Renal pelvis (tissue), 4 donors: ENCODE measurements around the gene ITPK1. TPM values are rescaled to one million over a fixed set of nuclear protein-coding genes. Genes with fewer than 3 reads are reported as not detected.

Experiments
- DNase-seq: peaks from one replicate; pipeline ENCODE4 v3.0.0-alpha.2; 2013
- polyA plus RNA-seq, 3 donors: library from polyadenylated mRNA; unstranded; fragments of 120-200 nt; gene quantifications; one replicate each; pipeline ENCODE4 v1.2.1, GENCODE V29; 2013; ENCODE audit not compliant: insufficient read length in 3 of 3

Gene ITPK1
- polyA plus RNA-seq, 3 donors: 29.8 to 33.6 (median 33.2) TPM

DNA sequence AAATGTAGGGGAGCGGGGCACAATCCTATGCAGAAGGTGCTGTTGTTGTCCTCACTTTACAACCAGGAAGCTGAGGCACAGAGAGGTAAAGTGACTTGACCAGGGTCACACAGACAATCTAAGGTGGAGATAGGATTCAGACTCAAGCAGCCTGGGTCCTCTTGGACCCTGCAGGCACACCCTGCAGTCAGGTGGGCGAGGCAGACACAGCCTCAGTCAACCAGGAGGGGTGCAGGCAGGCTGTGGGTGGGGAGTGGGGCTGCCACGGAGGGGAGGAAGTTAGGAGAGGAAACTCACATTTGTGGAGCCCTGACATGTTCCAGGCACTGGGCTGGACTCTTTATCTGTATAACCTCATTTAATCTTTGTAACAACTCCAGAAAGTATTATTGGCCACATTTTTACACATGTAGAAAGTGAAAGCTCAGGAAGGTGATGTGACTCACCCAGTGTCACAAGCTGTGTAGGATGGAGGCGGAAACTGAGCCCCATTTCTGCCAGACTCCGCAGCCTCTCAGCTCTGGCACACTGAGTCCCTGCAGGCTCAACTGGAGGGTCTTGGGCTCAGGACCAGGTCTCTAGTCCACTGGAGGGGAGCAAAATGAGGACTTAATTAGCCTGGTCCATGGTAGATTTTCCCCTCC is 217.7 kb downstream of the ITPK1 start:
- DNase-seq: no peak

DNA sequence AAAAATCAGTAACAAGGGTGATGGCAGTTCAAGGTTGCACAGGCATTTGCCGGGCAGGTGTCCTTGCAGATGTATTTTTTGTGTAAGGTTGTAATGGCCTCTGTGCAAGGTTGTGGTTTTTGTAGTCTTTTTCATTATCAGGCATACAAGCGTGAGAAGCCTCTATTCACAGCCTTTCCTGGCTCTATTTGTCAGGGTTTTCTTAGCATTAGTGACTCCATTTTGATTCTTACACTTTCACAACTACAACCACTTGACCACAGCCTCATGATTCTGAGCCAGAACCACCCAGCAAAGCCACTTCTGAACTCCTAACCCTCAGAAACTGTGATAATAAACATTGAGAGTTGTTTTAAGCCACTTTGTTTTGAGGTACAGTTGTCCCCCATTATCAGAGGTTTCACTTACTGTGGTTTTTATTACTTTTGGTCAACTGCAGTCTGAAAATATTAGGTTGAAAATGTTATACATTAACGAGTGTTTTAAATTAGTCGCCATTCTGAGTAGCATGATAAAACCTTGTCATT is 220.3 kb downstream of the ITPK1 start:
- DNase-seq: no peak

DNA sequence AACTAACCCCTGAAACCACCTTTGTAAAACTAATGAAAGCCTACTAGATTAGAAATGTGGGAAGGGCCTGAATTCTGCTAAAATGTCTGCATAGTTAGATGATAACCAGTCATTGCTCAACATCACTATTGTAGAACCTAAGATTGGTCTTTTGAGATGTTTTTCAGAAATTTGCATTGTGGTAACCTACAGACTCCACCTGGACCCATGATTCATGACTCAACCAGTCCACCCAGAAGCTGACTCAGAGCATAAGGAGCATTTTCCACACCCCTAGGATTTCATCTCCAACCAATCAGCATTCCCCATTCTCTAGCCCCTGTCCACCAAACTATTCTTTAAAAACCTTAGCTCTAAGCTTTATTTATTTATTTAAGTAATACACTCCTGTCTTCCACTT is 223.1 kb downstream of the ITPK1 start:
- DNase-seq: no peak

DNA sequence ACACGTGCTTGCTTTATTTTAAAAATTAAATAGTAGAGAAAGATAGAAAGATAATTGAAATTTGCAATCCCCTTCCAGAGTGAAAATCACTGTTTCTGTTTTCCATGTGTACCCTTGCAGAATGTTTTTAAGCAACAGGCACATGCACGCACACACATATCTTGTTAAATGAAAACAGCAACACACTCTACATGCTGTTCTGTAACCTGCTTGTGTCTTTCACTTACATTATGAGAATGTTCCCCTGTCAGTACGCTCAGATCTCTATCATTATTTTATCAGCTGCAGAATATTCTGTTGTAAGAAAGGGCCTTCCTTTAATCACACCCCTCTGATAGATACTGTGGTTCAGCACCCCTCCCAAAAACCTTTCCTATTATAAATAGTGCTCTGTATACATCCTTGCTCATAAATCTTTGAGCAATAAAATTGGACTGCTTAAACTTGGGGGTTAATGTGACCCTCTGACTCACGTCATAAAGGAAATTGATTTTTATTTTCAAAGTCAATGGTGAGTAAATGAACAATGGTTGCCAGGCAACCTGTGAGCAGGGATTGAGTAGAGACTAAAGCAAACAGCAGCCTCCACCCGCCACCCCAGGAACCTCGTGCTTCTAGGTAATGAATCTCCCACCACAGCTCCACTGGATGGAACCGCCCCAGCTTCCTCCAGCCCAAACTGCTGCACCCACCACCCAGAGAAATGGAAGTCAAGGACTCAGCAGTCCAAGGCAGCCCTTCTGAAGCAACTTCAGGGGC is 224.7 kb downstream of the ITPK1 start:
- DNase-seq: no peak

DNA sequence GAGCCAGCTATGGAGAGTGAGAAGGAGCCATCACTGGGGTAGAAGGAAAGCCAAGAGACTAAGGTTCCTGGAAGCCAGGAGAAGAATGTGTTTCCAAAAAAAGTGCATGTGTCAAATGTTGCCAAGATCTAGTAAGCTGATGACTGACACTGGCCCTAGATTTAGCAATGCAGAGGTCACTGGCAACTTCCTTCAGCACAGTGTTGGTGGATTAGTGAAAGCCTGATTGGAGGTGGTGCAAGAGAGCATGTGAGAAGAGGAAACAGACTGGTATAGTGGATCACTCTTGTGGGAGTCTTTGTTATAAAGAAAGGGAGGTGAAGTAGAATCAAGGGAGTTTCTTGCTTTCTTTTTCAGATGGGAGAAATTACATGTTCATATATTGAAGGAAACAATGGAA is 226.8 kb downstream of the ITPK1 start:
- DNase-seq: no peak

DNA sequence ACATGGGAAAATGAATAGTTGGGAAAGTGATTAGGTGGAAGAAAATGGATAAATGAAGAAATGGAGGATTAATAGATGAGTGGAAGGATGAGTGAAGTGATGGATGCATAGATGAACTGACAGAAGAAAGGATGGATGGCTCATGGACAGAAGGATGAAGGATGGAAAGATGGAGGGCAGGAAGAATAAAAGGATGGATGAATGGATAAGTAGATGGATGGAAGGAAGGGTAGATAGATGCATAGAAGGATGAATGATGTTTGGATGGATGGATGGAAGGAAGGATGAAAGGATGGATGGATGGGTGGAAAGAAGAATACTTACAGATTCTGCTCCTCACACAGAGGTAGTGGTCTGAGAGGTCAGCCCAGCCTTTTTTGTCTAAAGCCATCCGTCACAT is 228.6 kb downstream of the ITPK1 start:
- DNase-seq: no peak

Other genes with a start within 250 kb of the ITPK1 start
- under 1 TPM; 0.14 to 0.33 (median 0.19) TPM for gene CHGA, start 192.8 kb downstream of the ITPK1 start, polyA plus RNA-seq
- gene MOAP1, start 69.0 kb upstream of the ITPK1 start, polyA plus RNA-seq: 10 to 100 TPM; 39.6 to 44.7 (median 43.2) TPM
- gene LYSET, start 69.4 kb upstream of the ITPK1 start, polyA plus RNA-seq: 10 to 100 TPM; 33.8 to 34.5 (median 34.4) TPM
- gene GON7, start 91.1 kb upstream of the ITPK1 start, polyA plus RNA-seq: 10 to 100 TPM; 18.8 to 19.7 (median 19.5) TPM
- 10 to 100 TPM; 31.4 to 36.1 (median 35.3) TPM for gene UBR7, start 91.3 kb upstream of the ITPK1 start, polyA plus RNA-seq
- 10 to 100 TPM; 42.2 to 58.5 (median 55.3) TPM for gene BTBD7, start 217.1 kb upstream of the ITPK1 start, polyA plus RNA-seq
- under 1 TPM; 0.43 to 0.78 (median 0.73) TPM for gene COX8C, start 231.3 kb upstream of the ITPK1 start, polyA plus RNA-seq